SK-N-SH (cell line): ENCODE data around the gene DSTN. TPM values are rescaled to one million over a fixed set of nuclear protein-coding genes. Genes with fewer than 3 reads are reported as not detected.

ENCODE experiments used
- CTCF ChIA-PET: fragments of 300-600, 350-600 bp; formaldehyde crosslinking; extraction: SDS; loops from one replicate; lab custom pipeline; 2021; lab: Yijun Ruan, JAX
- POLR2A ChIA-PET: fragments of 350-600 bp; sonication (Branson Sonifier 250); formaldehyde crosslinking; extraction: SDS; loops from one replicate; lab custom pipeline; 2020; ENCODE audit warnings: antibody characterized with exemption, inconsistent platforms; lab: Yijun Ruan, JAX
- DNase-seq: peaks from one replicate; pipeline ENCODE4 v3.0.0; 2012
- H2AFZ ChIP-seq: fragments of 200-600 bp; sonication (generic); 2 replicates; pipeline ENCODE4 v1.8.1; 2016; ENCODE audit warnings: antibody characterized with exemption, mild to moderate bottlenecking, low read depth
- H3F3A ChIP-seq: fragments of 200-600 bp; sonication (generic); replicated peaks from 2 replicates; pipeline ENCODE3; 2016; ENCODE audit warnings: antibody characterized with exemption, mild to moderate bottlenecking; ENCODE audit not compliant: insufficient read depth
- H3K27ac ChIP-seq, 2 experiments: fragments of 200-500 bp in 1 of 2; fragments of 200-600 bp in 1 of 2; sonication (Bioruptor generic) in 1 of 2; sonication (generic), shearing (Covaris generic) in 1 of 2; 2 replicates each; pipeline versions ENCODE4 v1.5.1 to v1.6.1; 2014 to 2016; ENCODE audit warnings: low read depth in 2 of 2, inconsistent platforms in 1 of 2, low read length in 1 of 2, mild to moderate bottlenecking in 1 of 2, mixed read lengths in 1 of 2
- H3K27me3 ChIP-seq: fragments of 200-600 bp; sonication (generic), shearing (Covaris generic); 2 replicates; pipeline ENCODE4 v1.6.1; 2016; ENCODE audit warnings: mixed run types; ENCODE audit not compliant: insufficient read depth
- H3K36me3 ChIP-seq, 2 experiments: fragments of 200-500 bp in 1 of 2; fragments of 200-600 bp in 1 of 2; sonication (Bioruptor generic) in 1 of 2; sonication (generic) in 1 of 2; replicated peaks in 1 of 2; 2 replicates each; pipeline versions ENCODE3 to v1.5.1; 2014 to 2016; ENCODE audit warnings: low read length in 1 of 2, mild to moderate bottlenecking in 1 of 2; ENCODE audit not compliant: insufficient read depth in 2 of 2, control insufficient read depth in 1 of 2
- H3K4me1 ChIP-seq, 2 experiments: fragments of 200-500 bp in 1 of 2; fragments of 200-600 bp in 1 of 2; sonication (Bioruptor generic) in 1 of 2; sonication (generic), shearing (Covaris generic) in 1 of 2; 2 replicates each; pipeline versions ENCODE4 v1.5.1 to v1.6.1; 2014 to 2016; ENCODE audit warnings: low read depth in 1 of 2, low read length in 1 of 2, mixed run types in 1 of 2; ENCODE audit not compliant: insufficient read depth in 2 of 2, control insufficient read depth in 1 of 2
- H3K4me2 ChIP-seq: fragments of 200-600 bp; sonication (generic), shearing (Covaris generic); 2 replicates; pipeline ENCODE4 v1.6.1; 2017; ENCODE audit warnings: mixed run types
- H3K4me3 ChIP-seq, 2 experiments: fragments of 200-500 bp in 1 of 2; fragments of 200-600 bp in 1 of 2; sonication (Bioruptor generic) in 1 of 2; sonication (generic), shearing (Covaris generic) in 1 of 2; 2 replicates each; pipeline versions ENCODE4 v1.5.1 to v1.8.1; 2014 to 2016; ENCODE audit warnings: low read depth in 2 of 2, inconsistent platforms in 1 of 2, low read length in 1 of 2, mild to moderate bottlenecking in 1 of 2, mixed read lengths in 1 of 2, moderate library complexity in 1 of 2
- H3K79me2 ChIP-seq: fragments of 200-600 bp; sonication (generic); 2 replicates; pipeline ENCODE4 v1.8.1; 2017; ENCODE audit warnings: mild to moderate bottlenecking; ENCODE audit not compliant: insufficient read depth
- H3K9ac ChIP-seq: fragments of 200-600 bp; sonication (generic); 2 replicates; pipeline ENCODE4 v1.6.1; 2017; ENCODE audit warnings: mixed run types
- H3K9me2 ChIP-seq: fragments of 200-600 bp; sonication (generic); 2 replicates; pipeline ENCODE4 v1.6.1; 2017; ENCODE audit warnings: mixed run types
- H3K9me3 ChIP-seq: fragments of 200-600 bp; sonication (generic); 2 replicates; pipeline ENCODE4 v1.6.1; 2017; ENCODE audit warnings: mixed run types, mild to moderate bottlenecking, moderate library complexity
- H4K20me1 ChIP-seq: fragments of 200-600 bp; sonication (generic); 2 replicates; pipeline ENCODE4 v1.6.1; 2017; ENCODE audit warnings: mild to moderate bottlenecking, mixed run types; ENCODE audit not compliant: insufficient read depth
- ELF1 ChIP-seq: IDR thresholded peaks from 2 replicates; pipeline ENCODE4 v1.4.0; 2012
- EP300 ChIP-seq, 2 experiments: IDR thresholded peaks; 2 replicates each; pipeline versions ENCODE4 v1.4.0 to v1.6.1; 2012; ENCODE audit warnings: borderline replicate concordance in 1 of 2, low read depth in 1 of 2, low read length in 1 of 2
- EZH2phosphoT487 ChIP-seq: fragments of 200-600 bp; sonication (generic); IDR thresholded peaks from 2 replicates; pipeline ENCODE4 v1.6.1; 2017; ENCODE audit warnings: low read depth, mixed run types, mild to moderate bottlenecking, antibody characterized with exemption, moderate library complexity, borderline replicate concordance
- GATA2 ChIP-seq: sonication (generic); formaldehyde crosslinking; IDR thresholded peaks from 2 replicates; pipeline ENCODE4 v1.5.0; 2020; ENCODE audit warnings: mild to moderate bottlenecking, missing genetic modification reagents
- POLR2AphosphoS5 ChIP-seq: IDR thresholded peaks from 2 replicates; pipeline ENCODE4 v1.6.1; 2012; ENCODE audit warnings: low read depth, low read length
- RCOR1 ChIP-seq: fragments of 150-350 bp; IDR thresholded peaks from 2 replicates; pipeline ENCODE4 v1.6.1; 2017; ENCODE audit warnings: antibody characterized with exemption, low read length
- TEAD4 ChIP-seq: IDR thresholded peaks from 2 replicates; pipeline ENCODE4 v1.4.0; 2012; ENCODE audit warnings: mild to moderate bottlenecking, borderline replicate concordance; ENCODE audit not compliant: insufficient read depth
- WGBS: methylation state at CpG from one replicate; pipeline ENCODE4 v1.1.6; 2017; ENCODE audit warnings: low lambda C conversion rate; 5-methylcytosine and 5-hydroxymethylcytosine counted together
- polyA plus RNA-seq, 3 experiments: library from polyadenylated mRNA; depleted of rRNA; stranded (reverse); fragments of >200 nt; gene quantifications; 2 replicates each; pipeline ENCODE4 v1.2.3, GENCODE V29; 2012
- TF ChIP-seq, protein P1 (sequence below): fragments of 200-600 bp; sonication (generic); IDR thresholded peaks from 2 replicates; pipeline ENCODE4 v1.6.1; 2017; ENCODE audit warnings: antibody characterized with exemption, mild to moderate bottlenecking, moderate library complexity
- TF ChIP-seq, protein P2 (sequence below): IDR thresholded peaks from 2 replicates; pipeline ENCODE4; 2012
- TF ChIP-seq, protein P3 (sequence below): IDR thresholded peaks from 2 replicates; pipeline ENCODE4 v1.4.0; 2012; ENCODE audit warnings: low read depth, borderline replicate concordance

Gene DSTN
- polyA plus RNA-seq, 1 of the 3 experiments (the other 2 are of a cell fraction) = 167 TPM

DNA sequence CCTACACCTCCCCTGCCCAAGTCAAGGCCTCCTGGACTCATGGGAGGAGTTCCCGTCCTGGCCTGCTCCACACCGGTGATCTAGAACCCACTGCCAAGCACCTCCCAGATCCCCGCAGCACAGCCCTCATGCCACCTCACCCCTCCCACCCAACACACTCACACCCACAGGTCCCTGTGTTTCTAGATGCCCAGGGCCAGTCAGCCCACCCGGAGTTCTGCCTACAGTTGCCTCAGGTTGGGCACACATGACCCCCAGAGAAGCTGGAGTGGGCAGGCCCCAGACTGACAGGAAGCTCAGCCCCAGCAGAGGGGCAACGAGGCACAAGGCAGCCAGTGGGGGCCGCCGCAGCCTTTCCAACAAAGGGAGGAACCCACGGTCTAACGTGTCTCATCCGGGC is 82.5 kb downstream of the DSTN start:
- no peak for DNase-seq
- no peak overlapping the region for H3K4me3 ChIP-seq
- no peaks in the 10 kb centered on the region for H3K9me2 ChIP-seq
- H4K20me1 ChIP-seq = peaks cover 84% of the 10 kb centered on the region
- H3K79me2 ChIP-seq = peaks cover 97% of the 10 kb centered on the region
- peaks cover 9 to 13% of the 10 kb centered on the region in 2 experiments; a peak in 2 of 4 replicates for H3K4me1 ChIP-seq
- peaks cover 14% of the 10 kb centered on the region for H3F3A ChIP-seq
- H3K36me3 ChIP-seq = peaks cover 3 to 16% of the 10 kb centered on the region in 2 experiments
- TF ChIP-seq, protein P1, sequence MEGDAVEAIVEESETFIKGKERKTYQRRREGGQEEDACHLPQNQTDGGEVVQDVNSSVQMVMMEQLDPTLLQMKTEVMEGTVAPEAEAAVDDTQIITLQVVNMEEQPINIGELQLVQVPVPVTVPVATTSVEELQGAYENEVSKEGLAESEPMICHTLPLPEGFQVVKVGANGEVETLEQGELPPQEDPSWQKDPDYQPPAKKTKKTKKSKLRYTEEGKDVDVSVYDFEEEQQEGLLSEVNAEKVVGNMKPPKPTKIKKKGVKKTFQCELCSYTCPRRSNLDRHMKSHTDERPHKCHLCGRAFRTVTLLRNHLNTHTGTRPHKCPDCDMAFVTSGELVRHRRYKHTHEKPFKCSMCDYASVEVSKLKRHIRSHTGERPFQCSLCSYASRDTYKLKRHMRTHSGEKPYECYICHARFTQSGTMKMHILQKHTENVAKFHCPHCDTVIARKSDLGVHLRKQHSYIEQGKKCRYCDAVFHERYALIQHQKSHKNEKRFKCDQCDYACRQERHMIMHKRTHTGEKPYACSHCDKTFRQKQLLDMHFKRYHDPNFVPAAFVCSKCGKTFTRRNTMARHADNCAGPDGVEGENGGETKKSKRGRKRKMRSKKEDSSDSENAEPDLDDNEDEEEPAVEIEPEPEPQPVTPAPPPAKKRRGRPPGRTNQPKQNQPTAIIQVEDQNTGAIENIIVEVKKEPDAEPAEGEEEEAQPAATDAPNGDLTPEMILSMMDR = no peak
- TF ChIP-seq, protein P2, sequence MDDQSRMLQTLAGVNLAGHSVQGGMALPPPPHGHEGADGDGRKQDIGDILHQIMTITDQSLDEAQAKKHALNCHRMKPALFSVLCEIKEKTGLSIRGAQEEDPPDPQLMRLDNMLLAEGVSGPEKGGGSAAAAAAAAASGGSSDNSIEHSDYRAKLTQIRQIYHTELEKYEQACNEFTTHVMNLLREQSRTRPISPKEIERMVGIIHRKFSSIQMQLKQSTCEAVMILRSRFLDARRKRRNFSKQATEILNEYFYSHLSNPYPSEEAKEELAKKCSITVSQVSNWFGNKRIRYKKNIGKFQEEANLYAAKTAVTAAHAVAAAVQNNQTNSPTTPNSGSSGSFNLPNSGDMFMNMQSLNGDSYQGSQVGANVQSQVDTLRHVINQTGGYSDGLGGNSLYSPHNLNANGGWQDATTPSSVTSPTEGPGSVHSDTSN = no peak
- TF ChIP-seq TEAD4 (no peak), RCOR1 (no peak), EP300 (IDR thresholded peaks at IDR 0.05; ENCODE audit: borderline replicate concordance in 1 of 2, low read depth in 1 of 2, low read length in 1 of 2) (no peak), POLR2AphosphoS5 (no peak), ELF1 (no peak), GATA2 (CRISPR knock-in tag) (no peak), EZH2phosphoT487 (no peak)
- TF ChIP-seq, protein P3, sequence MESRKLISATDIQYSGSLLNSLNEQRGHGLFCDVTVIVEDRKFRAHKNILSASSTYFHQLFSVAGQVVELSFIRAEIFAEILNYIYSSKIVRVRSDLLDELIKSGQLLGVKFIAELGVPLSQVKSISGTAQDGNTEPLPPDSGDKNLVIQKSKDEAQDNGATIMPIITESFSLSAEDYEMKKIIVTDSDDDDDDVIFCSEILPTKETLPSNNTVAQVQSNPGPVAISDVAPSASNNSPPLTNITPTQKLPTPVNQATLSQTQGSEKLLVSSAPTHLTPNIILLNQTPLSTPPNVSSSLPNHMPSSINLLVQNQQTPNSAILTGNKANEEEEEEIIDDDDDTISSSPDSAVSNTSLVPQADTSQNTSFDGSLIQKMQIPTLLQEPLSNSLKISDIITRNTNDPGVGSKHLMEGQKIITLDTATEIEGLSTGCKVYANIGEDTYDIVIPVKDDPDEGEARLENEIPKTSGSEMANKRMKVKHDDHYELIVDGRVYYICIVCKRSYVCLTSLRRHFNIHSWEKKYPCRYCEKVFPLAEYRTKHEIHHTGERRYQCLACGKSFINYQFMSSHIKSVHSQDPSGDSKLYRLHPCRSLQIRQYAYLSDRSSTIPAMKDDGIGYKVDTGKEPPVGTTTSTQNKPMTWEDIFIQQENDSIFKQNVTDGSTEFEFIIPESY = no peak
- 94% methylated on average over 9 of the region's 10 CpGs for WGBS
- ChIA-PET POLR2A (no interaction called here), CTCF (interaction anchor here (0.5 to 1.6 kb wide), 3 partner anchors 10 to 28 kb away, joined by 3 read pairs; no protein-coding TSS in a partner anchor)
- H3K27ac ChIP-seq = no peak overlapping the region
- H2AFZ ChIP-seq = no peak overlapping the region
- H3K9ac ChIP-seq = no peak overlapping the region
- H3K4me2 ChIP-seq = no peak overlapping the region
- H3K9me3 ChIP-seq = no peaks in the 10 kb centered on the region
- H3K27me3 ChIP-seq = no peaks in the 10 kb centered on the region
